ENCODE measurements around the gene PKNOX2. TPM values are rescaled to one million over a fixed set of nuclear protein-coding genes. Genes with fewer than 3 reads are reported as not detected.

Gene PKNOX2
- total RNA-seq, 1 donor from 2014 or later = 12.1 TPM

- no peaks in the 10 kb centered on the region for H3K9me3 ChIP-seq
- H3K4me1 ChIP-seq = no peaks in the 10 kb centered on the region
- no peak overlapping the region for H3K4me3 ChIP-seq
- H3K36me3 ChIP-seq = no peaks in the 10 kb centered on the region
- intact Hi-C loops (cut with DNase I) = no loop called here
- no peak for DNase-seq (ENCODE audit: low spot score in 2 of 2)
- no peak overlapping the region for H3K27ac ChIP-seq
- H3K27me3 ChIP-seq = no peaks in the 10 kb centered on the region
- TF ChIP-seq CTCF (IDR thresholded peaks at IDR 0.05) = no peak
These were observed 37.1 kb downstream of the PKNOX2 start for GRCh38 chr11:125201525-125202141.

- no peaks in the 10 kb centered on the region for H3K9me3 ChIP-seq
- DNase-seq (ENCODE audit: low spot score in 2 of 2) = no peak
- TF ChIP-seq CTCF (IDR thresholded peaks at IDR 0.05) = no peak
- no peak overlapping the region for H3K27ac ChIP-seq
- H3K27me3 ChIP-seq = no peaks in the 10 kb centered on the region
- intact Hi-C loops (cut with DNase I) = no loop called here
- no peaks in the 10 kb centered on the region for H3K36me3 ChIP-seq
- no peaks in the 10 kb centered on the region for H3K4me1 ChIP-seq
- no peak overlapping the region for H3K4me3 ChIP-seq
These were observed 37.9 kb downstream of the PKNOX2 start for GRCh38 chr11:125202362-125202880.

GRCh38 chr11:125202977-125203376 lies 38.4 kb downstream of the PKNOX2 start:
- no peaks in the 10 kb centered on the region for H3K27me3 ChIP-seq
- H3K4me1 ChIP-seq = no peaks in the 10 kb centered on the region
- intact Hi-C loops (cut with DNase I) = no loop called here
- no peaks in the 10 kb centered on the region for H3K36me3 ChIP-seq
- H3K27ac ChIP-seq = no peak overlapping the region
- H3K9me3 ChIP-seq = no peaks in the 10 kb centered on the region
- no peak for TF ChIP-seq CTCF (IDR thresholded peaks at IDR 0.05)
- DNase-seq (ENCODE audit: low spot score in 2 of 2) = no peak
- no peak overlapping the region for H3K4me3 ChIP-seq

- no peak for TF ChIP-seq CTCF (IDR thresholded peaks at IDR 0.05)
- no peak overlapping the region for H3K27ac ChIP-seq
- no peak for DNase-seq (ENCODE audit: low spot score in 2 of 2)
These were observed 43.4 kb downstream of the PKNOX2 start for GRCh38 chr11:125207866-125208425.

GRCh38 chr11:125210066-125210465 lies 45.5 kb downstream of the PKNOX2 start:
- no peaks in the 10 kb centered on the region for H3K36me3 ChIP-seq
- no peak overlapping the region for H3K27ac ChIP-seq
- peaks cover 0 to 3% of the 10 kb centered on the region in 2 donors for H3K4me1 ChIP-seq
- no peak for DNase-seq (ENCODE audit: low spot score in 2 of 2)
- no peaks in the 10 kb centered on the region for H3K27me3 ChIP-seq
- no peak overlapping the region for H3K4me3 ChIP-seq
- no peaks in the 10 kb centered on the region for H3K9me3 ChIP-seq
- intact Hi-C loops (cut with DNase I) = no loop called here
- no peak for TF ChIP-seq CTCF (IDR thresholded peaks at IDR 0.05)

More at GRCh38 chr11:125207866-125208425, 43.4 kb downstream of the PKNOX2 start:
- no peaks in the 10 kb centered on the region for H3K4me1 ChIP-seq
- H3K9me3 ChIP-seq = no peaks in the 10 kb centered on the region
- H3K4me3 ChIP-seq = no peak overlapping the region
- no peaks in the 10 kb centered on the region for H3K27me3 ChIP-seq
- intact Hi-C loops (cut with DNase I) = no loop called here
- H3K36me3 ChIP-seq = no peaks in the 10 kb centered on the region

All from ascending aorta (tissue), 2 donors.